Hindlimb muscle (tissue), 1 donor: ENCODE data around the gene RNF149. TPM values are rescaled to one million over a fixed set of nuclear protein-coding genes. Genes with fewer than 3 reads are reported as not detected.

Source experiments
- DNase-seq: peaks from one replicate; pipeline ENCODE4 v3.0.0-alpha.2; 2013
- polyA plus RNA-seq: library from polyadenylated mRNA; unstranded; fragments of 120-200 nt; gene quantifications from one replicate; pipeline ENCODE4 v1.2.1, GENCODE V29; 2013; ENCODE audit not compliant: insufficient read length

The RNF149 gene
- polyA plus RNA-seq, 1 donor: 34.8 TPM

DNA sequence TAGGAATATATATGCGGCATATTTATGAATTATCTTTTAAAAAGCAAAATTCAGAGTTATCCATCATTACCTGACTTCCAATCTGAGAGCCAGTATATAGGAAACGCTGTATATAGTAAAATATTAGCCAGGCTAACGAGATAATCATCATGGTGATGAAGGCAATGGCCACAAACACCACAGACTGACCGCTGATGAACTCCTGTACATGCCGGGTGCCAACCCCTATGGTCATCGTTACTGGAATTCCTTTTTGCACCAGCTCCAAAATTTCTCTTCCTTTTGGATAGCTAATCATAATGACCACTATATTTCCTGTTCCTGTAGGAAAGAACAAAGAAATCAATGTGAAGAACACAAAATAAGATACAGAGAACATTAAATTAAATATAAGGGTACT lies 13.6 kb downstream of the RNF149 start:
- DNase-seq: no peak

DNA sequence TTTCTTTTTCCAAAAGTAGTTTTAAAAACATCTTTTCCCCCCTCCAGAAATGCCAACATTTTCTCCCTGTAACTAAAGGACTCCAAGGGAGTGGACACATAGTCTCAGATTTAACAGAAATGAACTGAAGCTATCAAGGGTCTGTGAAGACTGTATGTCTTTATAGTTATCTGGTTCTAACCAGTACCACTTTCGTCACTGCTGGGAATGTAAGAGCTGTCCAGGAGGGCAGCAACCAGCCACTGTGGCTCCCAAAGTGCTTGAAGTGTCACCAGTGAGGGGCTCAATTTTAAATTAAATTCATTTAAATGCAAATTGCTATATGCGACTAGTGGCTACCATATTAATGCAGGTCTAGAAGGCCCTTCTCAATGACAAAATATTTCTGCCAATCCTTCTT lies 15.0 kb downstream of the RNF149 start:
- DNase-seq: no peak

DNA sequence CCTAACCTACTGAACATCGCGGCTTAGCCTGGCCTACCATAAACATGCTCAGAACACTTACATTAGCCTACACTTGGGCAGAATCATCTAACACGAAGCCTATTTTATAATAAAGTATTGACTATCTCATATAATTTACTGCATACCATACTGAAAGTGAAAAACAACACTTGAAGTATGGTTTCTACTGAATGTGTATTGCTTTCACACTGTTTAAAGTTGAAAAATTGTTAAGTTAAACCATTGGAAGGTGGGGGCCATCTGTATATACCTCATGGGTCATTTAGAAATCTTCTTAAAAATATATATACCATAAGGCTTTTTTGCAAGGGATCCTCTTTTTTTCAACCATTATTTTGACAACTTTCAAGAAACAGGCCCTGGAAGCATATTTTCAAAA lies 16.5 kb downstream of the RNF149 start:
- DNase-seq: no peak

DNA sequence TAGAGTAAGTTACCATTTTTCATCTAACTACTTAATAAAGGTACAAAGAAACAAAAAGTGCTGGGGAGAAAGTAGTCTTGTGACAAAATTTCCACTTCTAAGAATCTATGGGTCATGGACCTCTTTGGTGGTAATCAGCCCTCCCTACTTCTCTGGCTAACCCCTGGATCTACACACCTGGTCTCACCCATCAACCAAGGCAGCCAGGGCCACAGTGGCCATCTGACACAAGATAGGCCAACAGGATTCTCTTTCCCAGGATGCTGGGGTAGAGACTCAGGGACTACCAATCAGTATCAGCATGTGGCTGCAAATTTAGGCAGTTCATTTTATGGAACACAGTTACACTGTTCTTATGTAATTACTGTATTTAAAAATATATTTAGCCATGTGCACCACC lies 17.8 kb downstream of the RNF149 start:
- DNase-seq: no peak

DNA sequence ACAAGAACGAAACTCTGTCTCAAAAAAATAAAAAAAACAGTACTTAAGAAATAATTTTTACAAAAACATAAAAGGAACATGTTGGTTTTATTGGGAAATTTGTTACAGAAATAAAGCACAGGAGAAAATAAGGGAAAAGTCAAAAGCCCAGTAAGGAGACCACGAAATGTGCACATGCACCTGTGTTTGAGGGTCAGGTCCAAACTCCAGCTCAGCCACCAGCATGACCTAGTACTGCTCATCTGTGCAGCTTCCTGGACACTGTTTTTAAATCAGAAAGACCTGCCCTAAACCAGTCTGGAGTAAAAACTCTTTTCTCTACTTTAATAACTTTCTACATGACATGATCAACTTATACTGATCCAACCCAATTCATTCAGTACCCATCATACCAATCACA lies 21.2 kb downstream of the RNF149 start:
- DNase-seq: no peak

DNA sequence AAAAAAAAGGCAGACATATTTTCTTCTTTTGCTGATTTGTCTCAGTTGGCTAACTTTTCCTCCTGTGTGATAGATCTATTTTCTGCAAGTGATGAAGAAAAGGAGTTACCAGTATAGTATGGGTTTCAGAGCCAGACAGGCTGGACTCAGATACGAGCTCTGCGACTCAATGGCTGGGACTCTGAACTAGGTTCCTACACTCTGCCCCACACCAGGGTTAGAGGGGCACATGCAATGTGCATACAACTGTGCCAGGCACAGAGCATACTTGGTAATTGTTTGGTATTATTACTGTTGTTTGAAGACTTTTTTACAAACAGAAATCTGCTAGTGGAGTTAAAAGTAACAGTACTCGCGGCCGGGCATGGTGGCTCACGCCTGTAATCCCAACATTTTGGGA lies 21.8 kb downstream of the RNF149 start:
- DNase-seq: no peak

DNA sequence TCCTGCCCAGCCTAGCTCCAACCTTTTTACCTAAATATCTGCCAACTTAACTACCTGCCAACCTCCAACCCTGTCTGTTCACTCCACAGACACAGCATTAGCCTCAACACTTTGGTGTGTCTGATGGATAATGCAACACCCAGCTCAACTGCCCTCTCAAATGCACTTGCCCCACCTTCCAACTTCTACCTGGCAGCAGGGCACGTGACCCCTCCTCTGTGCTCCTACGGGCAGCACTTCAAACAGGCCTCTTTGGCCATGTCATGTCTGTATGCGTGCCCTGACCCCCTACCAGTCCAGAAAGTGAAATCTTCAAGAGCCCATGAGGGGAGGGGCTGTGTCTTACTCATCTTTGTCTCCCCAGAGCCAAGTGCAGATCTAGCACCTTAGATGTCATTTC lies 25.5 kb downstream of the RNF149 start:
- no peak for DNase-seq

DNA sequence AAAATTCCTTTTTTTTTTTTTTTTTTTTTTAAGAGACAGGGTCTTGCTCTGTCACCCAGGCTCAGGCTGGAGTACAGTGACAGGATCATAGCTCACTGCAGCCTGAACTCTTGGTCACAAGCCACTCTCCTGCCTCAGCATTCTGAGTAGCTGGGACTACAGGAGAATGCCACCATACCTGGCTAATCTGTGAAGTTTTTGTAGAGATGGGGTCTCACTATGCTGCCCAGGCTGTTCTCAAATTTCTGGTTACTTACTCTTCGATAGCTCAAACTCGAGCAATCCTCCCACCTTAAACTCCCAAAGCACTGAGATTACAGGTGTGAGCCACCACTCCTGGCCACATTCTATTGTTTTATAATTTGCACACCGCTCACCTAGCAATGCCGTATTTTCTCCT lies 27.0 kb downstream of the RNF149 start:
- no peak for DNase-seq

DNA sequence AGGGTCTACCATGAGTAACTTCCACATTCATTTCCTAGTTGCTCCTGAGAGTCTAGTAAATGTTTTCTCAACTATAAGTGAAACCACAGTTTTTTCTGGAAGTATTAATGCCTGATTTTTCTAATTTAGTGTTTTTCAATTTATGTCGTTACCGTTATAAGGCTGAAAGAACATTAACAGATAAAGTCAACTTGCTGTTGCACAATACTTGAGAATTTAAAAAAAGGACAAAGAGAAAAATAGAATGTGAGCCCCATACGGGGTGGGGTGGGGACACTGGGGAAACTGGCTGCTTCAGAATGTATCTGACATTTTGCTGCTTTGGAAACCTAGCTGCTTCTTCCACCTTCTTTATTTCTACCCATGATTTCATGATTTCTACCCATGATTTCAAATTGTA lies 29.6 kb downstream of the RNF149 start:
- DNase-seq: no peak

DNA sequence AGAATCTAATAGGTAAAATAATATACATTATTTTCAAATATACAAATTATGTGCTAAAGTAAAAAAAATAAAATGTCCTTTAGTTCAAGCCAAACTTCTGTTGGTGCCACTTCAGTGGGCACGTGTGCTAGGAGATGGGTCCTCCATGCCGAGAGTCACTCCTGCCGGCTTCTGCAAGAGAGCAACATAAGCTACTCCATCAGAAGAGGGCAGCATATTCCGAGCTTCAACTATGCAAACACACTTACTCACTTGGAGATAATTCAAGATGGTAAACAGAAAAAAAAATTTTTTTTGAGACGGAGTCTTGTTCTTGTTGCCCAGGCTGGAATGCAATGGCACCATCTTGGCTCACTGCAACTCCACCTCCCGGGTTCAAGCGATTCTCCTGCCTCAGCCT lies 31.4 kb downstream of the RNF149 start:
- no peak for DNase-seq

DNA sequence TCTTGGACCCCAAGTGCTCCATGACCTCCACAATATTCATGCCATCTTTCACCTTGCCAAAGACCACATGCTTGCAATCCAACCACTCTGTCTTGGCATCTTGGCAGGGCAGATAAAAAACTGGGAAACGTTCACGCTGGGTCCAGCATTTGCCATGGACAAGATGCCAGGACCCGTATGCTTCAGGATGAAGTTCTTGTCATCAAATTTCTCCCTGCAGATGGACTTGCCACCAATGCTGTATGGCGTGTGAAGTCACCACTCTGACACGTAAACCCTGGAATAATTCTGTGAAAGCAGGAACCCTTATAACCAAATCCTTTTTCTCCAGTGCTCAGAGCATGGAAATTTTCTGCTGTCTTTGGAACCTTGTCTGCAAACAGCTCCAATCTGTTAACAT lies 34.4 kb downstream of the RNF149 start:
- no peak for DNase-seq

DNA sequence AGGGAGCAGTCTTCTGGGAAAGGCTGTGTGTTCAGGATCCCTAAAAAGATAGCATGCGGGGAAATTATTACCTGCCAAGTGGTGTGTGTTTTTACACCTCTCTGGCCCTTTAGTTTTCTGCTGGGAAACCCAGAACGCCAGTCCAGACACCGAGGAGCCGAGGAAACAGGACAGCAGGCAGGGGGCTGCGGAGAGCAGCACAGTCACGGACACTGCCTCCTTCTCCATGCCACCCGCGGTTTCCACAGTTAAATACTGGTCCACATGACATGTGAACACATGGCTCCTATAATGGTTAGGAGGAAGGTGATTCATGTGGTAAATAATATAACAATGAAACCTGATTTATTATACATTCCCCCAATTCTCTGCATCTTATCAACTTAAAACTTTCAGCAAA lies 35.4 kb downstream of the RNF149 start:
- DNase-seq: no peak

DNA sequence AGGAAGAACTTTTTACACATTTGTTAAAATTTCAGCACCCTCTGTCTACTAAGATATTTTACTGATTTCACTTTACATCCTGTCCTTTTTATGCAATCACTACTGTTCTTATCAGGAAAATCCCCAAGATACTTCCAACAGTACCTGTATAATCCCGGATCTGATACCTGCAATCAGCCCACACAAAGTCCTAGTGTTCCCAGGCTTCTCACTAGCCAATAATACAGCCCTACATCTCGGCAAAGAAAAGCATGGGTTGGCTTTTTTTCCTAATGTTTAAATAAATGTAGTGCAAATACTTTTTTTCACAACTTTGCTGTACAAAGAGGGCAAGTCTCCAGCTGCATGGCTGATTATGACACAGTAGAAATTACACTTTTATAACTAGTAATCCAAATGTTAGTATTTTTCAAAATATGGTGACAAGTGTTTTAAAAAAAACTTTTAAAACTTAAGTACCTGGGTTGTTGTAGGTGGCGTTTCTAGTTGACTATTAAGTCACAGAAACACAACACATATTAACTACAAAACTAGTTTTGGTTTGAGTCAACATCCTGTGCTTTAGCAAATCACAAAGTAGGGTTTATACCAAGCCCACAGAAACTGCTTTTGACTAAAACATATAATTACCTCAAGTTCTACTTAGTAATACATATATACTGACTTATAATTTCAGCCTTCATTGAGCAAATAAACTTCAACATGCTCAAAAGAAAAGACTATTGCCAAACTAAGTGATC lies 36.3 kb downstream of the RNF149 start:
- DNase-seq: no peak

DNA sequence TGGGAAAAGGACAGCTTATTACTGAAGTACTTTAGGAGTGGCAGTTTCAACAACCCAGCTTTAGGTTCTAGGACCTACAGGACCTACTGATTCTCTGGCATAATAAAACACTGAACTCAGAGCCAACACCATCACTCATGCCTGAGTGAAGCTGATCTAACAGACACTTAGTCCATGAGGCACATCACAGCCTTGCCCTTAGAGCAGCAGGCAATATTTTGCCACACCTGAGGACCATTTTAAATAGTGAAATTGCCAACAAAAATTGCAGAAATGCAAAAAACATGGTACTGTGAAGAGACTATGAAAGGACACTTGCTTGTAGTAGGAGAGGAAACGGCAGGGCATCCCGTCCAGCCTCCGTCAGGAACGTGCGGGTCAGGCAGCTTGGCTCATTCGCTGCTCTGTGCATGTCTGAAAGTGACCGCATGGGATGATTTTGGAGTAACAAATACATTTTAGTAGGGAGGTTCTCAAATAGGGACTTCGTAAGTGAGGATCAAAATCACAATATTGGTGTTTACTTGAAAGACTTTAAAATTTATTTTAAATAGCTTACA lies 37.7 kb downstream of the RNF149 start:
- DNase-seq: no peak

DNA sequence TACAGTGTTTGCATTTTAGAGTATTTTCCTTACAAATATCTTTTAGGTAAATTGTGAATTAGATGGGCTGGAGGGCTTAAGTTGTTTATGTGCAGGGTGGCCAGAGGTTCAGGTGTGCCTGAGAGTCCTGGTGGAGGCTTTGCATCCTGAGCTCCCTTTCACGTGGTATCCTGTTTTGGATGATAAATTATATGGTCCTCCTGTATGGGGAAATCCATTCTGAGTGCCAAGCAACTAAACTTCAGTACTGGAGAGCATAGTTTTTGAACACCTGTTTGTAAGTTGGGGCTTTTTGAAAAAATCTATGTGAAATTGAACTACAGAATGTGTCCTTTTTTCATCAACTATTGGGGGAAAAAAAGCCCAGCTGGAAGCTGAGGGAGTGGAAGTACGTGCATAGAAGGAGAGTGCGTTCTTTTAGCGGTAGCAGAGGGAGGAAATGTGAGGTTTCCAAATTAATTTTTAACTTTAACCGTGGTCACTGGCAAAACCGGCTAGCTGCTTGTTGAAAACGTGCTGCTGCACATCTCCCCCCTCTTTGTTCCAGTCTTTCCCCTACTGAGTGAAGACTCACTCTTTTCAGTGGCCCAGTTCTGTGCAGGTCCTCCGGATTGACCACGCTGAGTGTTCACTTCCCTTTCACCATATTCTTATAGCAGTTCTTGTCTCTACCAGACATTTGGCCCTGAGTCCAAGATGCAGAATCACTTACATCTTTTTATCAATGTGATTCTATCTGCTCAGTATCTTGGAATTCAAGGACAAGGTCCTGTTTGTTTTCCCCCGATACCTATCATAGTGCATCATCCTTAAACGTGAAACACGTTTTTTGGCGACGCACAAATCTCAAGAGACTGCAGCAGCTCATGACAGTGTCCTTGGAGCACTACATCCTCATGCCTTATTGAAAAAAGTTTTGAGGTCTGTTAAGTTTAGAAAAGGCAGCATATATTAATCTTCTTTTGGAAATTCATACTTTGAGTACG lies 40.5 kb downstream of the RNF149 start:
- DNase-seq: no peak

DNA sequence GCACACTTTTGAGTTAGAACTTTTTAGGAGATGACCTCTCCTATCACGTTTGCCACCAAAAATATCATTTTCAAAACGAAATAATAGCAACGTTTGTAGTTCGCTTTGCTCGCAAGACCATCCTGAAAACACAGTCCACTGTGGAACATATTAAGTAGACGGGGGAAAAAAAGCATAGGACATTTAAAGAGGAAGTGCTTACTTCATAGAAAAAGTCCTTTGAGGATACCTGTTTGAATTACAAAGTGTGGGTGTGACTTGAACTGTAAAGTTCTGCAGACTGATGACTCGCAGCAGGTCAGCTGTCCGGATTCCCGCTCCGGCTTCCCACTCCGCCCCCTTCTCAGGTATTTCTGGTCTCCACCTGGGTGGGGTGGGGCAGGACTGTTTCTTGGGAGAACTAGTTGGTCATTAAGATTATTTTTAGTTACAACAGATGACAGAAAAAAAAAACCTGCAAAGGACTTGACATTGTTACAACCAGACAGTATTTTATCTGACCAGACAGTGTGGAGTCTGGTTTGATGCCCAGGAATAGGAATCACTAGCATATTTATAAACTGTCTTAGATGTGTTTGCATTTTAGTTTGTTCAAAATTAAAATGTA lies 42.5 kb downstream of the RNF149 start:
- DNase-seq: no peak

DNA sequence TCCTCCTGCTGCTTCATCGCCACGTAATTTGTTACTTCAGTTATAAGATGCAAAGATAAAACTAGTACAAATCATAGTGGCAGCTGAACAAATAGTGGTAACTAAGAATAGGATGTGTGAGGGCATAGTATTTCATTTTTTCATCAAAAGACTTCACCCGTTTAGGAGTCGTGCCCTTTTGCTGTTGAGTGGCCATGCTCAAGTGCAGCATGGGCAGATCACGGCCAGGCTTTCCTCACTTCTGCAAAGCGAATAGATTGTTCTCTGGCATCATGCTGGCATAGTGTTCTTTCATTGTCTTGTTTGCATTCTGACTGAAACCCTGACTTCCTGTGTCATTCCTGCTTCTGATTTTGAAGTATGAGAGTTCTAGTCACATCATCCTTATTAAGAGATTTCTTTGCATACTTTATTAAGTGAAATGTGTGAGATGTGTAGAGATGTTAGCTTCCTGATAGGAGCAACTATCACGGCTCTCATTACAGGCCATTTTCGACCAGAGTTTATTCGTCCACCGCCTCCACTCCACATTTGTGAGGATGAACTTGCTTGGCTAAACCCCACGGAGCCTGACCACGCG lies 44.1 kb downstream of the RNF149 start:
- no peak for DNase-seq

DNA sequence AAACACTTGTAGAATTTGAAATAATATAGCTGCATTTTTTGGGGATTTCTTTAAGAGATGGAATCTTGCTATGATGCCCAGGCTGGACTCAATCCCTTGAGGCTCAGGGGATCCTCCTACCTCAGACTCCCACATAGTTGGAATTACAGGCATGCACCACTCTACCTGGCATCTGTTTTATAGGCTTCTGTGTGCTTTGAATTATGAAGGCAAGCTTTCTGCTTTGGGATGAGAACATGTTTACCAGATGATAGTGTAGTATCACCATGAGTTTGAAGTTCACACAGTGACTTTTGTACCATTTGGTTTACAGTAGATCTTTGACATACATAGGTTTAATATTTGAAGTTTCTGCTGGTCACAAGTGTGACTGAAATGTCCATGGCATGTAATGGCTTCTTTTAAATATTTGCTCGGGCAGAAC lies 45.1 kb downstream of the RNF149 start:
- DNase-seq: no peak

DNA sequence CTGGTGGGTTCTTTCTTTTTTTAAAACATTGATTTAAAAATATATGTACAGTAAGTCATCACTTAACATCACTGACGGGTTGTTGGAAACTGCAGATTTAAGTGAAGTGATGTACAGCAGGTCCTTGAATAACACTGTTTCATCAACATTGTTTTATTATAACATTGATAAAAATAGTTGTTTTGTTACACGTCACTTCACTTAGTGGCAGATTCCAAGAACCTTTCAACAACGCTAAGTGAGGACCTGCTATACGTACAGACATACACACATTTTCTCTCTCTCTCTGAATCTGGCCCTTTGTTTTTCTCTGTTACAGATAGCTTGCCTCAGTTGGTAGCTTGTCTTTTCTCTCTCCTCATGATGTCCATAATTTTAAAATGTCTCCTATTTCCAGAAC lies 46.4 kb downstream of the RNF149 start:
- DNase-seq: no peak

DNA sequence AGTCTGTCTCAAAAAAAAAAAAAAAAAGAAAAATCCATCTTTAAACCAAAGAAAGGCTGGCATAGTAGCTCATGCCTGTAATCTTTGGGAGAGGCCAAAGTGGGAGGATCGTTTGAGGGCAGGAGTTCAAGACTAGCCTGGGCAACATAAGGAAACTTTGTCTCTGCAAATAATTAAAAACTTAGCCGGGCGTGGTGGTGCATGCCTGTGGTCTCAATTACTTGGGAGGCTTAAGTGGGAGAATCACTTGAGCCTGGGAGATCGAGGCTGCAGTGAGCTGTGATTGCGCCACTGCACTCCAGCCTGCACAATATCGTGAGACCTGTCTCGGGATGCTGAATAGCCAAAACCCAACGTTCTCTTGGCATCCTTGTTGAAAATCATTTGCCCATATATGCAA lies 49.7 kb downstream of the RNF149 start:
- DNase-seq: no peak

DNA sequence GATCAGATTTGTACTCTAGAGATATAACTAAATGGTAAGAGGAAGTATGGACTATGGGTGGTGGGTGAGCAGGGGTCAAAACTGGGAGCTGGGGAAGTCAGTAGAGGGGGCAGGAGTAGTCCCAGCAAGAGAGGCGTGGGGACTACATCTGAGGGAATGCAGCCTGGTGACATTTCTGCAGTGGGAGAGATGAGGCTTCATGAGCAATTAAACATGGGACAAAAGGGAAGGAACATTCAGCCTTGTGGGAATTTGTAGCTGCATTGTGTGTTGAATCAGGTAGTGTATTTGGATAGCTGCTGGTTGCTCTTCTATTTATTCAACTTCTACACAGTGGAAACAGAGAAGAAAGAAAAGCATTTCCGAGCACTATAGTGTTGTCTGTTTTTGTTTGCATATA lies 52.2 kb downstream of the RNF149 start:
- no peak for DNase-seq

DNA sequence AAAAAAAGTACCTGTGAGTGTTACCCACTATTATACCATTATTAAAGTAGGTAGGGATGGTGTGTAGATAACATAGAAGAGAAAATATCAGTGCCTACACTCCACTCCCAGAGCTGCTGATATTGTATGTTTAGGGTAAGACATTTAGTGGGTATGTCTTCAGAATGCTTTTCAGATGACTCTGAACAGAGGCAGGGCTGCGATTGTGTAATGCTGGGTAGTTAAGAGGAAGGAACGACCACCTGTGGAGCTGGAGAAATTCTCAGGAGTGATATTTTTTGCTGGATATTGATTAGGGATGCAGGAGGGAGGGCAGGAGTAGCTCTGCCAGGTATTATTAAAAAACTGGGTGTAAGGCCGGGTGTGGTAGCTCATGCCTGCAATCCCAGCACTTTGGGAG lies 53.0 kb downstream of the RNF149 start:
- no peak for DNase-seq
